WTC11 (cell line): ENCODE data around the gene ATG13. TPM values are rescaled to one million over a fixed set of nuclear protein-coding genes. Genes with fewer than 3 reads are reported as not detected.
"Not testable (repeated sequence)": the region's sequence is repeated elsewhere in the genome, so short reads cannot be mapped to it uniquely, and the experiment has no call there.

Experiments used
- ATAC-seq: fragments of 200-7000 bp; cut with Tn5 transposase; 2 replicates; pipeline ENCODE4 v1.10.0; 2021; ENCODE audit warnings: mild to moderate bottlenecking, moderate library complexity
- CTCF ChIA-PET: fragments of 300-600 bp; sonication (Branson Sonifier 250); formaldehyde crosslinking; loops from one replicate; lab custom pipeline; 2021; ENCODE audit warnings: antibody characterized with exemption; lab: Charles Lee
- POLR2A ChIA-PET: fragments of 350-600 bp; sonication (Branson Sonifier 250); formaldehyde crosslinking; loops from one replicate; lab custom pipeline; 2021; ENCODE audit warnings: antibody characterized with exemption; lab: Charles Lee
- DNase-seq: peaks from one replicate; pipeline ENCODE4 v3.0.0; 2021; ENCODE audit warnings: low spot score
- H3K27ac Mint-ChIP-seq: 2 replicates; pipeline ENCODE4 v1.8.0; 2021; ENCODE audit warnings: mixed read lengths
- H3K27me3 Mint-ChIP-seq: 2 replicates; pipeline ENCODE4 v1.8.0; 2021; ENCODE audit warnings: low read depth, mild to moderate bottlenecking, moderate library complexity, mixed read lengths
- H3K36me3 Mint-ChIP-seq: 2 replicates; pipeline ENCODE4 v1.8.0; 2021; ENCODE audit warnings: mixed read lengths
- H3K4me1 Mint-ChIP-seq: 2 replicates; pipeline ENCODE4 v1.8.0; 2022; ENCODE audit warnings: mixed read lengths
- H3K4me3 Mint-ChIP-seq: 2 replicates; pipeline ENCODE4 v1.8.0; 2021; ENCODE audit warnings: mild to moderate bottlenecking, moderate library complexity, mixed read lengths
- H3K9me3 Mint-ChIP-seq: 2 replicates; pipeline ENCODE4 v1.8.0; 2021; ENCODE audit warnings: mixed read lengths
- ATF1 ChIP-seq: sonication (generic); formaldehyde crosslinking; IDR thresholded peaks from 2 replicates; pipeline ENCODE4 v1.8.1; 2023; ENCODE audit warnings: mild to moderate bottlenecking, moderate library complexity, missing genetic modification reagents
- CREB1 ChIP-seq: sonication (generic); formaldehyde crosslinking; IDR thresholded peaks from 2 replicates; pipeline ENCODE4 v1.8.0; 2023; ENCODE audit warnings: mild to moderate bottlenecking, missing genetic modification reagents
- CREM ChIP-seq: sonication (generic); formaldehyde crosslinking; IDR thresholded peaks from 2 replicates; pipeline ENCODE4 v1.8.1; 2022; ENCODE audit warnings: mild to moderate bottlenecking, missing genetic modification reagents, moderate library complexity
- EMX1 ChIP-seq: fragments of 250-450 bp; sonication (Bioruptor Pico); IDR thresholded peaks from 2 replicates; pipeline ENCODE4 v1.8.0; 2021; ENCODE audit warnings: mild to moderate bottlenecking
- FOXP1 ChIP-seq: sonication (generic); formaldehyde crosslinking; IDR thresholded peaks from 2 replicates; pipeline ENCODE4 v1.8.0; 2022; ENCODE audit warnings: missing genetic modification reagents, mild to moderate bottlenecking, moderate library complexity, borderline replicate concordance
- GTF2I ChIP-seq: fragments of 250-450 bp; sonication (Bioruptor Pico); conservative IDR thresholded peaks from 2 replicates; pipeline ENCODE4 v1.4.0; 2021; ENCODE audit warnings: mild to moderate bottlenecking
- JUN ChIP-seq: sonication (generic); formaldehyde crosslinking; IDR thresholded peaks from 2 replicates; pipeline ENCODE4 v1.8.0; 2023; ENCODE audit warnings: mild to moderate bottlenecking, missing genetic modification reagents
- NFATC4 ChIP-seq: fragments of 250-450 bp; sonication (Bioruptor Pico); IDR thresholded peaks from 2 replicates; pipeline ENCODE4 v1.9.0; 2021; ENCODE audit warnings: mild to moderate bottlenecking
- ZBTB21 ChIP-seq: sonication (generic); formaldehyde crosslinking; IDR thresholded peaks from 2 replicates; pipeline ENCODE4 v1.8.1; 2023; ENCODE audit warnings: mild to moderate bottlenecking, missing genetic modification reagents, borderline replicate concordance
- ZNF121 ChIP-seq: sonication (generic); formaldehyde crosslinking; IDR thresholded peaks from 2 replicates; pipeline ENCODE4 v1.8.0; 2023; ENCODE audit warnings: missing genetic modification reagents
- ZNF219 ChIP-seq: sonication (generic); formaldehyde crosslinking; IDR thresholded peaks from 2 replicates; pipeline ENCODE4 v1.8.0; 2023; ENCODE audit warnings: missing genetic modification reagents, mild to moderate bottlenecking, borderline replicate concordance
- ZNF232 ChIP-seq: sonication (generic); formaldehyde crosslinking; IDR thresholded peaks from 2 replicates; pipeline ENCODE4 v1.8.0; 2022; ENCODE audit warnings: mild to moderate bottlenecking, missing genetic modification reagents
- ZNF423 ChIP-seq: fragments of 250-450 bp; sonication (Bioruptor Pico); IDR thresholded peaks from 2 replicates; pipeline ENCODE4 v2.1.2; 2022; ENCODE audit warnings: mild to moderate bottlenecking, moderate library complexity
- total RNA-seq: library from RNA; stranded (reverse); gene quantifications from 3 replicates; pipeline ENCODE4 v1.2.3, GENCODE V29; 2021
- TF ChIP-seq, protein P1 (sequence below): fragments of 250-450 bp; sonication (Bioruptor Pico); IDR thresholded peaks from 2 replicates; pipeline ENCODE4 v1.9.0; 2021; ENCODE audit warnings: moderate library complexity, mild to moderate bottlenecking, inconsistent platforms, borderline replicate concordance
- TF ChIP-seq, protein P2 (sequence below): sonication (generic); formaldehyde crosslinking; IDR thresholded peaks from 2 replicates; pipeline ENCODE4 v1.8.1; 2022; ENCODE audit warnings: low read depth, missing genetic modification reagents, borderline replicate concordance
- TF ChIP-seq, protein P3 (sequence below): fragments of 200-600 bp; IDR thresholded peaks from 2 replicates; pipeline ENCODE4 v1.8.0; 2022; ENCODE audit warnings: antibody characterized with exemption
- TF ChIP-seq, protein P4 (sequence below): sonication (generic); formaldehyde crosslinking; IDR thresholded peaks from 2 replicates; pipeline ENCODE4 v1.8.1; 2022; ENCODE audit warnings: missing genetic modification reagents, borderline replicate concordance
- TF ChIP-seq, protein P5 (sequence below): sonication (generic); formaldehyde crosslinking; IDR thresholded peaks from 2 replicates; pipeline ENCODE4 v1.8.0; 2022; ENCODE audit warnings: mild to moderate bottlenecking, missing genetic modification reagents
- TF ChIP-seq, protein P6 (sequence below): sonication (generic); formaldehyde crosslinking; IDR thresholded peaks from 2 replicates; pipeline ENCODE4 v1.8.0; 2023; ENCODE audit warnings: missing genetic modification reagents

The ATG13 gene
- total RNA-seq, 1 experiment from 2014 or later = 85.4 TPM

DNA sequence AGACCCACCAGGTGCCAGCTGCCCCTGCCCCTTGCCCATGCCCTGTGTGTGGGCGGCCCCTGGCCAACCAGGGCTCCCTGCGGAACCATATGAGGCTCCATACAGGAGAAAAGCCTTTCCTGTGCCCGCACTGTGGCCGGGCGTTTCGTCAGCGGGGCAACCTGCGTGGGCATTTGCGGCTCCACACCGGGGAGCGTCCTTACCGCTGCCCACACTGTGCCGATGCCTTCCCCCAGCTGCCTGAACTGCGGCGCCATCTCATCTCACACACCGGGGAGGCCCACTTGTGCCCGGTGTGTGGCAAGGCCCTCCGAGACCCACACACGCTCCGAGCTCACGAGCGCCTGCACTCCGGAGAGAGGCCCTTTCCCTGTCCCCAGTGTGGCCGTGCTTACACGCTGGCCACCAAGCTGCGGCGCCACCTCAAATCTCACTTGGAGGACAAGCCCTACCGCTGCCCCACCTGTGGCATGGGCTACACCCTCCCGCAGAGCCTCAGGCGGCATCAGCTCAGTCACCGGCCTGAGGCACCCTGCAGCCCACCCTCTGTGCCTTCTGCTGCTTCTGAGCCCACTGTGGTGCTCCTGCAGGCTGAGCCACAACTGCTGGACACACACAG lies 87.8 kb downstream of the ATG13 start:
- Mint-ChIP-seq H3K27me3 (no peaks in the 10 kb centered on the region), H3K4me3 (no peak overlapping the region), H3K36me3 (peaks cover 33% of the 10 kb centered on the region), H3K9me3 (no peaks in the 10 kb centered on the region)
- no peak for DNase-seq
- ChIA-PET POLR2A (no interaction called here), CTCF (no interaction called here)
- TF ChIP-seq, protein P1, sequence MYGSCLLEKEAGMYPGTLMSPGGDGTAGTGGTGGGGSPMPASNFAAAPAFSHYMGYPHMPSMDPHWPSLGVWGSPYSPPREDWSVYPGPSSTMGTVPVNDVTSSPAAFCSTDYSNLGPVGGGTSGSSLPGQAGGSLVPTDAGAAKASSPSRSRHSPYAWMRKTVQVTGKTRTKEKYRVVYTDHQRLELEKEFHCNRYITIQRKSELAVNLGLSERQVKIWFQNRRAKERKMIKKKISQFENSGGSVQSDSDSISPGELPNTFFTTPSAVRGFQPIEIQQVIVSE (CRISPR knock-in tag) = no peak
- TF ChIP-seq, protein P2, sequence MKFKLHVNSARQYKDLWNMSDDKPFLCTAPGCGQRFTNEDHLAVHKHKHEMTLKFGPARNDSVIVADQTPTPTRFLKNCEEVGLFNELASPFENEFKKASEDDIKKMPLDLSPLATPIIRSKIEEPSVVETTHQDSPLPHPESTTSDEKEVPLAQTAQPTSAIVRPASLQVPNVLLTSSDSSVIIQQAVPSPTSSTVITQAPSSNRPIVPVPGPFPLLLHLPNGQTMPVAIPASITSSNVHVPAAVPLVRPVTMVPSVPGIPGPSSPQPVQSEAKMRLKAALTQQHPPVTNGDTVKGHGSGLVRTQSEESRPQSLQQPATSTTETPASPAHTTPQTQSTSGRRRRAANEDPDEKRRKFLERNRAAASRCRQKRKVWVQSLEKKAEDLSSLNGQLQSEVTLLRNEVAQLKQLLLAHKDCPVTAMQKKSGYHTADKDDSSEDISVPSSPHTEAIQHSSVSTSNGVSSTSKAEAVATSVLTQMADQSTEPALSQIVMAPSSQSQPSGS (CRISPR knock-in tag) = no peak
- TF ChIP-seq, protein P3, sequence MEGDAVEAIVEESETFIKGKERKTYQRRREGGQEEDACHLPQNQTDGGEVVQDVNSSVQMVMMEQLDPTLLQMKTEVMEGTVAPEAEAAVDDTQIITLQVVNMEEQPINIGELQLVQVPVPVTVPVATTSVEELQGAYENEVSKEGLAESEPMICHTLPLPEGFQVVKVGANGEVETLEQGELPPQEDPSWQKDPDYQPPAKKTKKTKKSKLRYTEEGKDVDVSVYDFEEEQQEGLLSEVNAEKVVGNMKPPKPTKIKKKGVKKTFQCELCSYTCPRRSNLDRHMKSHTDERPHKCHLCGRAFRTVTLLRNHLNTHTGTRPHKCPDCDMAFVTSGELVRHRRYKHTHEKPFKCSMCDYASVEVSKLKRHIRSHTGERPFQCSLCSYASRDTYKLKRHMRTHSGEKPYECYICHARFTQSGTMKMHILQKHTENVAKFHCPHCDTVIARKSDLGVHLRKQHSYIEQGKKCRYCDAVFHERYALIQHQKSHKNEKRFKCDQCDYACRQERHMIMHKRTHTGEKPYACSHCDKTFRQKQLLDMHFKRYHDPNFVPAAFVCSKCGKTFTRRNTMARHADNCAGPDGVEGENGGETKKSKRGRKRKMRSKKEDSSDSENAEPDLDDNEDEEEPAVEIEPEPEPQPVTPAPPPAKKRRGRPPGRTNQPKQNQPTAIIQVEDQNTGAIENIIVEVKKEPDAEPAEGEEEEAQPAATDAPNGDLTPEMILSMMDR = no peak
- TF ChIP-seq FOXP1 (no peak), EMX1 (CRISPR knock-in tag) (no peak), NFATC4 (CRISPR knock-in tag) (no peak), ZNF121 (no peak), JUN (CRISPR knock-in tag) (no peak), ZNF423 (CRISPR knock-in tag) (no peak), GTF2I (CRISPR knock-in tag) (no peak), ZBTB21 (CRISPR knock-in tag) (no peak), ATF1 (CRISPR knock-in tag) (no peak), CREM (CRISPR knock-in tag) (no peak), CREB1 (CRISPR knock-in tag) (no peak), ZNF232 (CRISPR knock-in tag) (no peak)
- TF ChIP-seq, protein P4, sequence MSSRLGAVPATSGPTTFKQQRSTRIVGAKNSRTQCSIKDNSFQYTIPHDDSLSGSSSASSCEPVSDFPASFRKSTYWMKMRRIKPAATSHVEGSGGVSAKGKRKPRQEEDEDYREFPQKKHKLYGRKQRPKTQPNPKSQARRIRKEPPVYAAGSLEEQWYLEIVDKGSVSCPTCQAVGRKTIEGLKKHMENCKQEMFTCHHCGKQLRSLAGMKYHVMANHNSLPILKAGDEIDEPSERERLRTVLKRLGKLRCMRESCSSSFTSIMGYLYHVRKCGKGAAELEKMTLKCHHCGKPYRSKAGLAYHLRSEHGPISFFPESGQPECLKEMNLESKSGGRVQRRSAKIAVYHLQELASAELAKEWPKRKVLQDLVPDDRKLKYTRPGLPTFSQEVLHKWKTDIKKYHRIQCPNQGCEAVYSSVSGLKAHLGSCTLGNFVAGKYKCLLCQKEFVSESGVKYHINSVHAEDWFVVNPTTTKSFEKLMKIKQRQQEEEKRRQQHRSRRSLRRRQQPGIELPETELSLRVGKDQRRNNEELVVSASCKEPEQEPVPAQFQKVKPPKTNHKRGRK (CRISPR knock-in tag) = no peak
- TF ChIP-seq, protein P5, sequence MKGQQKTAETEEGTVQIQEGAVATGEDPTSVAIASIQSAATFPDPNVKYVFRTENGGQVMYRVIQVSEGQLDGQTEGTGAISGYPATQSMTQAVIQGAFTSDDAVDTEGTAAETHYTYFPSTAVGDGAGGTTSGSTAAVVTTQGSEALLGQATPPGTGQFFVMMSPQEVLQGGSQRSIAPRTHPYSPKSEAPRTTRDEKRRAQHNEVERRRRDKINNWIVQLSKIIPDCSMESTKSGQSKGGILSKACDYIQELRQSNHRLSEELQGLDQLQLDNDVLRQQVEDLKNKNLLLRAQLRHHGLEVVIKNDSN (CRISPR knock-in tag) = no peak
- TF ChIP-seq, all 79 proteins: peak for 0
- no peak for ATAC-seq
- H3K27ac Mint-ChIP-seq = no peak overlapping the region
- peaks cover 5% of the 10 kb centered on the region for H3K4me1 Mint-ChIP-seq

DNA sequence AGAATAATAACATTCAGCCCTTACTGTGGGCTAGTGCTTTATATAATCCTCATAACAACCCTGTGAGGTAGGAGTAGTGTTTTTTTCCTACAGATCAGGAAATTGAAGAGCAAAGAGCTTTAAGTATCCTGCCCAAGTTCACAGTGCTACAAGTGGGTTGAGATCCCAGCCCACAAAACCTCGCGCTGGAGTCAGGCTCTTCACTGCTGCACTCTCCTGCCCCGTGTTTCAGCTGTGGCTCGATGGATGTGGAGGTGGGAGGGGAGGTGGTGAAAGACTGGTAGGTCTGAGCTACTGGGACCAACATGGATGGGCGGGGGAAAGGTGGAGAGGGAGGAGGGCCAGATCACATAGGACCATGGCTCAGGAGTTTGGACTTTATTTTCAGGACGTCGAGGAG lies 89.5 kb downstream of the ATG13 start:
- ChIA-PET CTCF (interaction anchor here (0.6 kb wide), 1 partner anchor 41 kb away, joined by 4 read pairs; no protein-coding TSS in a partner anchor), POLR2A (no interaction called here)
- ATAC-seq = no peak
- Mint-ChIP-seq H3K9me3 (no peaks in the 10 kb centered on the region), H3K27ac (0 out of 2 replicates have a peak overlapping the region, but pooled peaks have one; percentile 29), H3K4me1 (no peaks in the 10 kb centered on the region)
- no peak for TF ChIP-seq ZNF219
- TF ChIP-seq, protein P6, sequence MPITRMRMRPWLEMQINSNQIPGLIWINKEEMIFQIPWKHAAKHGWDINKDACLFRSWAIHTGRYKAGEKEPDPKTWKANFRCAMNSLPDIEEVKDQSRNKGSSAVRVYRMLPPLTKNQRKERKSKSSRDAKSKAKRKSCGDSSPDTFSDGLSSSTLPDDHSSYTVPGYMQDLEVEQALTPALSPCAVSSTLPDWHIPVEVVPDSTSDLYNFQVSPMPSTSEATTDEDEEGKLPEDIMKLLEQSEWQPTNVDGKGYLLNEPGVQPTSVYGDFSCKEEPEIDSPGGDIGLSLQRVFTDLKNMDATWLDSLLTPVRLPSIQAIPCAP (CRISPR knock-in tag) = no peak
- TF ChIP-seq, all 79 proteins: peak for 0
- Mint-ChIP-seq H3K27me3 (no peaks in the 10 kb centered on the region), H3K4me3 (no peak overlapping the region), H3K36me3 (peaks cover 27% of the 10 kb centered on the region)
- no peak for DNase-seq

DNA sequence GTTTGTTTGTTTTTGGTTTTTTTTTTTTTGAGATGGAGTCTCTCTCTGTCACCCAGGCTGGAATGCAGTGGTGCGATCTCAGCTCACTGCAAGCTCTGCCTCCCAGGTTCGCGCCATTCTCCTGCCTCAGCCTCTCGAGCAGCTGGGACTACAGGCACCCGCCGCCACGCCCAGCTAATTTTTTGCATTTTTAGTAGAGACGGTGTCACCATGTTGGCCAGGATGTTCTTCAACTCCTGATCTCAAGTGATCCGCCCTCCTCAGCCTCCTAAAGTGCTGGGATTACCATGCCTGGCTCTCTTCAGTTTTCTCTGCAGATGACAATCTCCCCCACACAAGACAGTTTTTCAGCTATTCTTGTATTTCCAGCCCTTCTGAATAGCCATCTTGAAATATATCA lies 92.0 kb downstream of the ATG13 start:
- POLR2A ChIA-PET, H3K9me3 Mint-ChIP-seq, H3K27me3 Mint-ChIP-seq, H3K4me3 Mint-ChIP-seq, CTCF ChIA-PET, H3K27ac Mint-ChIP-seq, DNase-seq, H3K36me3 Mint-ChIP-seq, H3K4me1 Mint-ChIP-seq, ATAC-seq: not testable (repeated sequence)
